ENCODE data around the gene C12orf57.
A peak's percentile ranks its signal among the peaks of the same experiment; 100 is the strongest.

C12orf57 gene

DNA sequence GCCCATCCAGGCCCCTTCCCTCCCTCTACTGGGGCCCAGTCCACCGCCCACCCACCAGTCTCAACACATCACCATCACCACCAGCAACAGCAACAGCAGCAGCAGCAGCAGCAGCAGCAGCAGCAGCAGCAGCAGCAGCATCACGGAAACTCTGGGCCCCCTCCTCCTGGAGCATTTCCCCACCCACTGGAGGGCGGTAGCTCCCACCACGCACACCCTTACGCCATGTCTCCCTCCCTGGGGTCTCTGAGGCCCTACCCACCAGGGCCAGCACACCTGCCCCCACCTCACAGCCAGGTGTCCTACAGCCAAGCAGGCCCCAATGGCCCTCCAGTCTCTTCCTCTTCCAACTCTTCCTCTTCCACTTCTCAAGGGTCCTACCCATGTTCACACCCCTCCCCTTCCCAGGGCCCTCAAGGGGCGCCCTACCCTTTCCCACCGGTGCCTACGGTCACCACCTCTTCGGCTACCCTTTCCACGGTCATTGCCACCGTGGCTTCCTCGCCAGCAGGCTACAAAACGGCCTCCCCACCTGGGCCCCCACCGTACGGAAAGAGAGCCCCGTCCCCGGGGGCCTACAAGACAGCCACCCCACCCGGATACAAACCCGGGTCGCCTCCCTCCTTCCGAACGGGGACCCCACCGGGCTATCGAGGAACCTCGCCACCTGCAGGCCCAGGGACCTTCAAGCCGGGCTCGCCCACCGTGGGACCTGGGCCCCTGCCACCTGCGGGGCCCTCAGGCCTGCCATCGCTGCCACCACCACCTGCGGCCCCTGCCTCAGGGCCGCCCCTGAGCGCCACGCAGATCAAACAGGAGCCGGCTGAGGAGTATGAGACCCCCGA is 7.0 kb upstream of the C12orf57 start:
- peak in 1 of 3 donors; percentile 52 for DNase-seq (ENCODE audit: low read depth in 3 of 3, low spot score in 1 of 3)

DNA sequence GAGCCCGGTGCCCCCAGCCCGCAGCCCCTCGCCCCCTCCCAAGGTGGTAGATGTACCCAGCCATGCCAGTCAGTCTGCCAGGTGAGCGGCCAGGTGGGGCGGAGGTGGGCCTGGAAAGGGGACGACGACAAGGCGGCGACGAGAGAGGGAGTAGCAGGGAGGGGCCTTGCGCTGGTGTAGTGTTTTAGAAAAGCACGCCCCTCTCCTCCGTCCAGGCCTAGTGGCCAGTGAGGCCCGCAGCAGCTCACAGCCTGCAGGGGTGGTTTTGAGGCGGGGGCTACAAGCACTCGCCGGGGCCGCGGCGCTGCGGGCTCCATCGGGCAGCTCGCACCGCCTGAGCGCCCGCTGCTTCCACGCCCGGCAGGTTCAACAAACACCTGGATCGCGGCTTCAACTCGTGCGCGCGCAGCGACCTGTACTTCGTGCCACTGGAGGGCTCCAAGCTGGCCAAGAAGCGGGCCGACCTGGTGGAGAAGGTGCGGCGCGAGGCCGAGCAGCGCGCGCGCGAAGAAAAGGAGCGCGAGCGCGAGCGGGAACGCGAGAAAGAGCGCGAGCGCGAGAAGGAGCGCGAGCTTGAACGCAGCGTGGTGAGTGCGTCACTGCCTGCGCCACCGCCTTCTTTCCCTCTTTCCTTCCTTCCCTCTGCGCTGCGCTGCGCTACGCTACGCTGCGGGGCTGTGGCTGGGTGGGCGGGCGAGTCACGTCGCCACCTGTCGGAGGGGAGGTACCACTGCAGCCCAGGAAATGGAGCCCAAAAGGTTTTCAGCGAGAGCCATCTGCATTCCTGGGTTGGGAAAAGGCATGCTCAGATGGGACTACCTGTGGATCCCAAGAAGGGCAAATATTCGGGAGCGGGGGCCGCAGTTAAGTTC is 6.1 kb upstream of the C12orf57 start:
- DNase-seq (ENCODE audit: low read depth in 3 of 3, low spot score in 1 of 3), result peak; percentile 82 to 90 (median 84)

DNA sequence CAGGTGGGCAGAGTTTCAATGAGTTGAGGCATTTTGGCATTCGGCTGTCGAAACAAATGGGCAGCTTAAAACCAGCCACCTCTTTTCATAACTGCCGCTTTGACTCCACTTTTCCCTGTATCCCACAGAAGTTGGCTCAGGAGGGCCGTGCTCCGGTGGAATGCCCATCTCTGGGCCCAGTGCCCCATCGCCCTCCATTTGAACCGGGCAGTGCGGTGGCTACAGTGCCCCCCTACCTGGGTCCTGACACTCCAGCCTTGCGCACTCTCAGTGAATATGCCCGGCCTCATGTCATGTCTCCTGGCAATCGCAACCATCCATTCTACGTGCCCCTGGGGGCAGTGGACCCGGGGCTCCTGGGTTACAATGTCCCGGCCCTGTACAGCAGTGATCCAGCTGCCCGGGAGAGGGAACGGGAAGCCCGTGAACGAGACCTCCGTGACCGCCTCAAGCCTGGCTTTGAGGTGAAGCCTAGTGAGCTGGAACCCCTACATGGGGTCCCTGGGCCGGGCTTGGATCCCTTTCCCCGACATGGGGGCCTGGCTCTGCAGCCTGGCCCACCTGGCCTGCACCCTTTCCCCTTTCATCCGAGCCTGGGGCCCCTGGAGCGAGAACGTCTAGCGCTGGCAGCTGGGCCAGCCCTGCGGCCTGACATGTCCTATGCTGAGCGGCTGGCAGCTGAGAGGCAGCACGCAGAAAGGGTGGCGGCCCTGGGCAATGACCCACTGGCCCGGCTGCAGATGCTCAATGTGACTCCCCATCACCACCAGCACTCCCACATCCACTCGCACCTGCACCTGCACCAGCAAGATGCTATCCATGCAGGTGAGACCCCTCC is 5.2 kb upstream of the C12orf57 start:
- no peak for DNase-seq (ENCODE audit: low read depth in 3 of 3, low spot score in 1 of 3)

DNA sequence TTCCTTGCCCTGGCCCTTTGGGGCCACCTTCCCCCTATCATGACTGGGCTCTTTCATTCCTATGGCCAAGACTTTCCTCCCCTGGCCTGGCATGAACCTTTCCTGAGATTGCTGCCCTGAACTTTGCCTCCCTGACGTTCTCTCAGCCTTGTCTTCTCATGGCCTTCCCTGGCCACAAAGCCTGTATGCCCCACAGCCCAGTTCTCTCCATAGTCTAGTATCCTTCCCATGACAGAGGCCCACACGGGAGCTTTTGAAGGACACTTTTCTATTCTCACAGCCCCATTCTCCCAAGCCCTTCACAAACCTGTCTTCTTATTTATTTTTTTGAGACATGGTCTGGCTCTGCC is 4.7 kb upstream of the C12orf57 start:
- no peak for DNase-seq (ENCODE audit: low read depth in 3 of 3, low spot score in 1 of 3)

DNA sequence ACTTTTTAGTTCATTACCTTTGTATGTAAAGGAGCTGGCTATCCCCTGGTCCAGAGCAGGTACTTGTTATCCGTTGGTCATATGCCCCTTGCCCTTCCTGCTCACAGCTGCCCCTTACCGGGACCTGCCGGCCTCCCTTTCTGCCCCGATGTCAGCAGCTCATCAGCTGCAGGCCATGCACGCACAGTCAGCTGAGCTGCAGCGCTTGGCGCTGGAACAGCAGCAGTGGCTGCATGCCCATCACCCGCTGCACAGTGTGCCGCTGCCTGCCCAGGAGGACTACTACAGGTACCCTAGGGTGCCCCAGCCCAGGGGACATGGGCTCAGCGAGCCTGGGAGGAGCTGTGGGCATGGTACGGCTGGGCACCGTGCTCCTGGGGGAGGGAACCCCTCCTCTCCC is 2.6 kb upstream of the C12orf57 start:
- DNase-seq (ENCODE audit: low read depth in 3 of 3, low spot score in 1 of 3), result no peak

DNA sequence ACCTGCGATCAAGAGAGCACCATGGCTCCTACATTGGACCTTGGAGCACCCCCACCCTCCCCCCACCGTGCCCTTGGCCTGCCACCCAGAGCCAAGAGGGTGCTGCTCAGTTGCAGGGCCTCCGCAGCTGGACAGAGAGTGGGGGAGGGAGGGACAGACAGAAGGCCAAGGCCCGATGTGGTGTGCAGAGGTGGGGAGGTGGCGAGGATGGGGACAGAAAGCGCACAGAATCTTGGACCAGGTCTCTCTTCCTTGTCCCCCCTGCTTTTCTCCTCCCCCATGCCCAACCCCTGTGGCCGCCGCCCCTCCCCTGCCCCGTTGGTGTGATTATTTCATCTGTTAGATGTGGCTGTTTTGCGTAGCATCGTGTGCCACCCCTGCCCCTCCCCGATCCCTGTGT is 2.0 kb upstream of the C12orf57 start:
- no peak for DNase-seq (ENCODE audit: low read depth in 3 of 3, low spot score in 1 of 3)

DNA sequence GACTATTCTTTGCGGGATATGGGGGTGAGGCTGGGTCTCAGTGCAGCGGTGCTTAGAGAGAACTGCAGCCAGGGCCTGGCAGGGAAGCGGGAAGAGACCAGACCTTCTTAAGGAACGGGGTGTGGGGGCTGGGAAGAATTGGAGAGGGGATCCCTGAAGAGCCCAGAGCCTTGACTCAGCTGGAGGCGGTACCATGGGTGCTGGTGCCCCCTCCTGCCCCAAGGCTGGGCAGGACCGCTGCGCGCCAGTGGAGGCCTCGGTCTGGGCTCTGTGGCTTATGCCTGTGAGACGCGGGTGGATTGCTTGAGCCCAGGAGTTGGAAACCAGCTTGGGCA is 1.5 kb upstream of the C12orf57 start:
- DNase-seq (ENCODE audit: low read depth in 3 of 3, low spot score in 1 of 3), result no peak

DNA sequence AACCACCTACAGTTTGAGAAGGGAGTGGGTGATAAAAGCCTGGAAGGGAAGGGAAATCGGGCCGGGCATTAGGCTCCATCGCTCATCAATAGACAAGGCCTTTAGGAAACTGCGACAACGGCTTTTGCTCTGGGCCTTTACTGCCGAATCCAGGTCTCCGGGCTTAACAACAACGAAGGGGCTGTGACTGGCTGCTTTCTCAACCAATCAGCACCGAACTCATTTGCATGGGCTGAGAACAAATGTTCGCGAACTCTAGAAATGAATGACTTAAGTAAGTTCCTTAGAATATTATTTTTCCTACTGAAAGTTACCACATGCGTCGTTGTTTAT is 467 bp upstream of the C12orf57 start:
- peak in 2 of 3 donors; percentile 57 to 72 for DNase-seq (ENCODE audit: low read depth in 3 of 3, low spot score in 1 of 3)

DNA sequence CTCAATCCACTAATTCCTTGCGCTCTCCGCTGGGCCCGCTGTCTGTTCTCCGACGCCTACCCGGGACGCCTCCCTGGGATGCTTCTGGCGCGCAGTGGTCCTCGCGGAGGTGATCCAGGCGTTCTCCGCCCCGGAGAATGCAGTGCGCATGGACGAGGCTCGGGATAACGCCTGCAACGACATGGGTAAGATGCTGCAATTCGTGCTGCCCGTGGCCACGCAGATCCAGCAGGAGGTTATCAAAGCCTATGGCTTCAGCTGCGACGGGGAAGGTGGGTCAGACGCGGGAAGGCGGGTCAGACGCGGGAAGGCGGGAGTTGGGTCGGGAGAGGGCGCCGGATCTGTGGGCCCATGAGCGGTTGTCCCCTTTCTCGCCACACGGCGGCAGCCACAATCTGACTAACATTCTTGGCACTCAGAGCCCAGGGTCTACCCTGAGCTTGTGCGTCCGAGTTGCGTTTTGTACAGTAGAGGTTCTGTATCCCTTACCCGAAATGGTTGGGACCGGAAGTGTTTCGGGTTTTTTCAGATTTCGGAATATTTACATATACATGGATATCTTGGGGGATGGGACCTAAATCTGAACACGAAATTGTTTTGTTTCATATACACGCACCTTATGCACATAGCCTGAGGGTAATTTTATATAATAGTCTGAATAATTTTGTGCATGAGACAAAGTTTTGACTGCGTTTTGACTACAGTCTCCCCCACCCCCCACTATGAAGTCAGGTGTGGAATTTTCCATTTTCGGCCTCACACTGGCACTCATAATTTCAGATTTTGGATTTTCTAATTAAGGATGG is 762 bp downstream of the C12orf57 start:
- peak in 2 of 3 donors; percentile 74 to 76 for DNase-seq (ENCODE audit: low read depth in 3 of 3, low spot score in 1 of 3)

DNA sequence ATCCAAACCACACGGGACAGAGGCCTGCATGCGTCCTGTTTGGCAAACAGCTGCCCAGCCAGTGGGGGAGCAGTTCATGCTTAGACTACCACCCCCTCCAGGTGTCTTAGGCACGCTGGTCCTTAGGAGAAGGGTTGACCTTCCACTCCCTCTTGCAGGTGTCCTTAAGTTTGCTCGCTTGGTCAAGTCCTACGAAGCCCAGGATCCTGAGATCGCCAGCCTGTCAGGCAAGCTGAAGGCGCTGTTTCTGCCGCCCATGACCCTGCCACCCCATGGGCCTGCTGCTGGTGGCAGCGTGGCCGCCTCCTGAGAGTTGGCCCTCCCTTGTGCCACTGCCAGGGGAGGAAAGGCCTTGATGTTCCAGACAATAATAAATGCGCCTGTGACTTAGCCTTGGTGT is 1.8 kb downstream of the C12orf57 start:
- no peak for DNase-seq (ENCODE audit: low read depth in 3 of 3, low spot score in 1 of 3)

DNA sequence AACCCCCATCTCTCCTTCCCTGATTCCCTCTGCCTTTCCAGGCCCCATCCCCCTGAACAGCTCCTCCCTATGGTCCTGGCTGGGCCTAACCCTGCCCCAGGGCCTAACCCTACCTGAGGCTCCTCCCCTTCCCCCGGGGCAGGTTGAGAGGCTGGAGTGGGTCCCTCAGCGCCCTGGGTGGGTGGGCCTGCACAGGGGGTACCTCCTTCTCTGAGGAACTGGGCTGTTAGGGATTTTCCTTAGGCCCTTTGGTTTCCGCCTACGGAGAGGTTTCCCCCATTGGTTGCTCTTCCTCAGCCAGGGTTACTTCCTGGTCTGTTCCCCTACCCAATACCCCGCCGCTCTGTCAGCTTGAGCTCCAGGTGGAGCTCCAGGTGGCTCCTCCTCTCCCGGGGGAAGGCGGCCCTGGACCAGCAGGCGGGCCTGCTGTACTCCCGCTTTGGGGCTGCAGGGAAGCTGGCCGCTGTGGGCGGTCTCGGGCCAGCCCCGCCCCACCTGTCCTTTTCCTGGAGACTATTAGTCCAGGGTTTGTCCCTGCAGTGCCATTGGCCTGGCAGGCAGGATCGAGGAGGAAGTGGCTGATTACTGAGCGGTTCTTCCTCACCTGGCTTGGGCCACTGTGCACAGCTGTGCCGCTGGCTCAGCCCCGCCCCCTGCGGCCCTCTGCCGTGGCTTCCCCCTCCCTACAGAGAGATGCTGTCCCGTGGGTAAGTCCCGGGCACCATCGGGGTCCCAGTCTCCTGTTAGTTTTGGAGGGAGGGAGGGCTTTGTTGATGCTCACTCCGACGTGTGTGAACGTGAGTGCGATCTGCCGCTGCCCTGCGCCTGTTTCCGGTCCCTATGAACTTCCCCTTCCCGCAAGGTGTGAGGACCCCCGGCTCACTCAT is 2.5 kb downstream of the C12orf57 start:
- no peak for DNase-seq (ENCODE audit: low read depth in 3 of 3, low spot score in 1 of 3)

DNA sequence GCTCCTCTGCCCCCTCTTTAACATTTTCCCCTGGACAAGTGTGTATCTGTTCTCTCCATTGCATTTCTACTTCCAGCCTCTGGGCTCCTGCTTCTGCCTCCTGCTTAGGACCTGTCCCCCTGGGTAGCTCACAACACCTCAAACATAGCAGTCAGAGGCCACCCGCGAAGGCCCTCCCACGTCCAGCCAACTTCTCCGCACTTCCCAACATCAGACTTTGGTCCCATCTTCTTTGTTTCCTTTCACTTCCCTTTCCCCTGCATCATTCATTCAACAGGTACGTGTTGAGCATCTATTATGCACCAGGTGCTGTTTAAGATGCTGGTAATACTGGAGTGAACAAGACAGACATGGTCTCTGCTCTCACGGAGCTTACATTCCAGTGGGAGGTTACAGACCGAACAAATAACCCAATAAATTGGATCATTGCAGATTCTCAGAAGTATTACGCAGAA is 3.1 kb downstream of the C12orf57 start:
- no peak for DNase-seq (ENCODE audit: low read depth in 3 of 3, low spot score in 1 of 3)

DNA sequence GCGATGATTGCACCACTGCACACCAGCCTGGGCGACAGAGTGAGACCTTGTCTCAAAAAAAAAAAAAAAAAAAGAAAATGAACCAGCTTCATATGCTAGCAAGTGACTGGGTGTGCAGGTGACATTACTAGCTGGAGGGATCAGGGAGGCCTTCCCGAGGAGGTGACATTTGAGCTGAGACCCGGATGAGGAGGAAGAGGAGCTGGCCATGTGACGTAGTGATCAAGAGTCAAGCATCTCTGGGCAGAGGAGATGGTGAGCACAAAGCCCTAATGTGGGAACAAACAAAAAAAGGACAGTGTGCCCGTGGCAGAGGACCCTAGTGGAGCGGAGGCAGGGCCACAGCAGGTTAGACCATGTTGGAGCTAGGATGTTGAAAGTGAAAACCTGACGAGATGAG is 3.8 kb downstream of the C12orf57 start:
- no peak for DNase-seq (ENCODE audit: low read depth in 3 of 3, low spot score in 1 of 3)

DNA sequence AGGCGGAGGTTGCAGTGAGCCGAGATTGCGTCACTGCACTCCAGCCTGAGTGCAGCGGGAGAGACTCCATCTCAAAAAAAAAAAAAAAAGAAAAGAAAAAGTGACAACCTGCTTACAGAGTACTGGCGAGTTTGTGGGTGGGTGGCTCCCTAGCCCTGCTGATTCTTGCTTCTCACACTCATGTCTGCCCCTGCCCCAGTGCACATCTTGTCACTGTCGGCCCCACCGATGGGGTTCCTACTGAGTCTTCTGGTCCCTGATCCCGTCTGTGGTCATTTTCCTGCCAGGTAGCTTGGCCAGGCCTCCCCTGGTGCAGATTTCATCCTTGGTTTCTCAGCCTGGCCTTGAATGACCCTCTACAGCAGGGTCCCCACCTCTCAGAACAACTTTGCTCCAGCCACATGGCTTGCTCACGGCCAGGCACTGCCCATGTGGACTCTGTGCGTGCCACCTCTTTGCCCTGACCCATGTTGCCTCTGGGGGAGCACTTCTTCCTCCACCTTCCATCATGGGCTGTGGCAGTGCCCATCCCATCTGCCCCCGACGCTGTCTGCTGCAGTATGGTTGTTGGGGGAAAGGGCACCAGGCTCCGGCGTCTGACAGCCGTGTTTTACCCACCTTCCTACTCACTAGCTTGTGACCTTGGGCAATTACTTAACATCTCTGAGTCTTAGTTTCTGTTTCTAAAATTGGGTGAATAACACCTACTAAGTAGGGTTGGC is 5.2 kb downstream of the C12orf57 start:
- no peak for DNase-seq (ENCODE audit: low read depth in 3 of 3, low spot score in 1 of 3)

DNA sequence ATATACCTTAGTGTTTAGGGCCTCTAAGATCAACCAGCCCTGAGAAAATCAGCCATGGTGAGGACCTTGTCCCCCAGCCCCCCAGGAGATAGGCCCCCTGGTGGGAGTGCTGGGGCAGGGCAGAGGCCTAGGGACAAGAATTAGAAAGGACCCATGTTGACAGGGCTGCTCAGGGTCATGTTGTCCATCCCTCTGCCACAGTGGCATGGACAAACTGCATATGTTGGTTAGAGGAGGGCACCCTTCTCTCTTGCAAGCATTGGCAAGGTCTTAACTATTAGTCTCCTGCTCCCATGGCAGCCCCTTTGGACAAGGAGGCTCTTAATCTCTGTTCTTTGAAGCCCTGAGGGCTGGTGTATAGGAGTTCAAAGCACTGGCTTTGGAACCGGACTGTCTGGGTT is 6.6 kb downstream of the C12orf57 start:
- no peak for DNase-seq (ENCODE audit: low read depth in 3 of 3, low spot score in 1 of 3)

DNA sequence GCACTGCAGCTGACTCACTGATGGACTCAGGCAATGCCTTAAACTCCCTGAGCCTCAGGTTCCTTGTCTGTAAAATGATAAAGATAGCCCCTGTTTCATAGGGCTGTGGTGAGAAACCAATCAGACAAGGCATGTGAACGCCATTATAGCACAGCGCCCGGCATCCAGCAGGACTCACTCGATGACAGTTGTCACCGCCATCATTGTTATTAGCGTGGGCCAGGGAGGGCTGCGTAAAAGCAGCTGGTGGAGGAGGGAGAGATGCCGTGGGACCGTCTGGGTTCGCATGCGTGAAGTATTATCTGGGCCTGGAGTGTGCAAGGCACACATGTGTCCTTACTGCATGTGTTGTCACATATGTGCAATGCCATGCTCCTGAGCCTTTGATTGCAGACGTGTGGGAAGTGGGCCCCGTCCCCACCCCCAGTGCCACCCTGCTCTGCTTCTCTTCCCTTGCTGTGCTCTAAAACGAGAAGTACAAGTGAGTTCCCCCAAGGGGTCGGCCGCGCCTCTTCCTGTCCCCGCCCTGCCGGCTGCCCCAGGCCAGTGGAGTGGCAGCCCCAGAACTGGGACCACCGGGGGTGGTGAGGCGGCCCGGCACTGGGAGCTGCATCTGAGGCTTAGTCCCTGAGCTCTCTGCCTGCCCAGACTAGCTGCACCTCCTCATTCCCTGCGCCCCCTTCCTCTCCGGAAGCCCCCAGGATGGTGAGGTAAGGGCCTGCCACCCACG is 7.2 kb downstream of the C12orf57 start, which contains the start of gene PTPN6:
PTPN6 (plus strand) TSS at position 546 of the 730 bp plus-strand sequence; CDS start at position 703, 157 bp downstream.
- DNase-seq (ENCODE audit: low read depth in 3 of 3, low spot score in 1 of 3), result no peak

DNA sequence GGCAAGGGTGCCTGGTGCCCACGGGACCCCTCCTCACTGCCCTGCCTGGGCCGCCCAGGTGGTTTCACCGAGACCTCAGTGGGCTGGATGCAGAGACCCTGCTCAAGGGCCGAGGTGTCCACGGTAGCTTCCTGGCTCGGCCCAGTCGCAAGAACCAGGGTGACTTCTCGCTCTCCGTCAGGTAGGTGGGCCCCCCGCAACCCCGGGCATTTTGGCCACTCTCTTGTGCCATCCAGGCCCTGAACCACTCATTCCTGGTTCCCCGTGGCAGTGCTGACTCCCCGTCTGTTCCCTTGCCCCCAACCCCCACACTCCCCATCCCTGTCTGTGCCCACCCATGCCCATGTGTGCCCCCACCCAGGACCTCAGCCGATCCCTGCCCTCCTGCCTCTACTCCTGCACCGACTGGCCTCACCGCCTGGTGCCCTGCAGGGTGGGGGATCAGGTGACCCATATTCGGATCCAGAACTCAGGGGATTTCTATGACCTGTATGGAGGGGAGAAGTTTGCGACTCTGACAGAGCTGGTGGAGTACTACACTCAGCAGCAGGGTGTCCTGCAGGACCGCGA is 7.8 kb downstream of the C12orf57 start:
- DNase-seq (ENCODE audit: low read depth in 3 of 3, low spot score in 1 of 3), result no peak
